Activated T-helper 9 cell treated with anti-CD3 and anti-CD28 coated beads, Interleukin-2, amount 50 U/mL, for 16 hours (primary cell): ENCODE data around the gene TGFBI.

ENCODE experiments used
- DNase-seq: peaks from one replicate; pipeline ENCODE4 v3.0.0-alpha.2; 2020; ENCODE audit warnings: low read depth

The TGFBI gene

GRCh38 chr5:136028782-136029742, at the start of gene TGFBI:
Gene TGFBI, plus strand, starts transcription at chr5:136028988. Its CDS starts 68 bp downstream, at chr5:136029056.
- no peak for DNase-seq

GRCh38 chr5:135978993-135979392, 49.8 kb upstream of the TGFBI start:
- DNase-seq, result no peak

- no peak for DNase-seq
These were observed 49.3 kb upstream of the TGFBI start for GRCh38 chr5:135979510-135979909.

GRCh38 chr5:135980620-135981019, 48.2 kb upstream of the TGFBI start:
- DNase-seq, result no peak

- no peak for DNase-seq
These were observed 42.8 kb upstream of the TGFBI start for GRCh38 chr5:135985951-135986350.

- no peak for DNase-seq
These were observed 42.4 kb upstream of the TGFBI start for GRCh38 chr5:135986401-135986800.

- no peak for DNase-seq
These were observed 41.8 kb upstream of the TGFBI start for GRCh38 chr5:135986891-135987401.

- no peak for DNase-seq
These were observed 40.2 kb upstream of the TGFBI start for GRCh38 chr5:135988546-135988945.

GRCh38 chr5:135989686-135990085, 39.1 kb upstream of the TGFBI start:
- DNase-seq, result no peak

GRCh38 chr5:135990528-135991255, 38.1 kb upstream of the TGFBI start:
- DNase-seq, result no peak

- no peak for DNase-seq
These were observed 37.4 kb upstream of the TGFBI start for GRCh38 chr5:135991429-135991828.

GRCh38 chr5:135993335-135993879, 35.4 kb upstream of the TGFBI start:
- DNase-seq, result no peak

- no peak for DNase-seq
These were observed 34.7 kb upstream of the TGFBI start for GRCh38 chr5:135993880-135994636.

GRCh38 chr5:135995976-135996375, 32.8 kb upstream of the TGFBI start:
- no peak for DNase-seq

GRCh38 chr5:135996611-135997010, 32.2 kb upstream of the TGFBI start:
- DNase-seq, result no peak

- no peak for DNase-seq
These were observed 31.0 kb upstream of the TGFBI start for GRCh38 chr5:135997673-135998335.

GRCh38 chr5:135998889-135999288, 29.9 kb upstream of the TGFBI start:
- DNase-seq, result no peak

GRCh38 chr5:135999406-136000139, 29.2 kb upstream of the TGFBI start:
- no peak for DNase-seq

- DNase-seq, result no peak
These were observed 28.6 kb upstream of the TGFBI start for GRCh38 chr5:136000147-136000546.

- DNase-seq, result no peak
These were observed 27.9 kb upstream of the TGFBI start for GRCh38 chr5:136000932-136001331.
